HG02981 (cell line): ENCODE measurements around the gene MB21D2.
"Not testable (repeated sequence)": the region's sequence is repeated elsewhere in the genome, so short reads cannot be mapped to it uniquely, and the experiment has no call there.

Experiments
- ATAC-seq: cut with Tn5 transposase; IDR thresholded peaks from one replicate; pipeline ENCODE4 v1.9.1; 2021; ENCODE audit warnings: mild to moderate bottlenecking, moderate library complexity; ENCODE audit not compliant: unreplicated experiment

MB21D2 gene

DNA sequence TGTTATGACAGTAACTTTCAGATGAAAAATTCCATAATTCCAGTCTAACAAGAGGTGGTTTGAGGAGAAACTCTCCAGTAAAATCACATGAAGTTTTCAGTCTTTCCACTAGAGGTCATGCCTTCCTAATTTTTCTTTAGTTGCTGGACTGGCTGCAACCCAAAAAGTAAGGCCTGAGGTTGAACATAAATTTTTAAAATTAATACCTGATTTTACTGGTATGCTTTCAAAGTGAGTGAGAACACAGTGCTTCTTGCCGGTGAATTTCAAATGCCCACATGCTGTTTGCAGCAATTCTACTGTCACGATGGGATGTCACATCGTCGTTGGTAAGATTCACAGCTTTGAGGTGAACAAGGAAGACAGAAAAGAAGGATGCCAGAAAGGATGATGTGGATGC lies 101.3 kb downstream of the MB21D2 start:
- ATAC-seq = no peak

DNA sequence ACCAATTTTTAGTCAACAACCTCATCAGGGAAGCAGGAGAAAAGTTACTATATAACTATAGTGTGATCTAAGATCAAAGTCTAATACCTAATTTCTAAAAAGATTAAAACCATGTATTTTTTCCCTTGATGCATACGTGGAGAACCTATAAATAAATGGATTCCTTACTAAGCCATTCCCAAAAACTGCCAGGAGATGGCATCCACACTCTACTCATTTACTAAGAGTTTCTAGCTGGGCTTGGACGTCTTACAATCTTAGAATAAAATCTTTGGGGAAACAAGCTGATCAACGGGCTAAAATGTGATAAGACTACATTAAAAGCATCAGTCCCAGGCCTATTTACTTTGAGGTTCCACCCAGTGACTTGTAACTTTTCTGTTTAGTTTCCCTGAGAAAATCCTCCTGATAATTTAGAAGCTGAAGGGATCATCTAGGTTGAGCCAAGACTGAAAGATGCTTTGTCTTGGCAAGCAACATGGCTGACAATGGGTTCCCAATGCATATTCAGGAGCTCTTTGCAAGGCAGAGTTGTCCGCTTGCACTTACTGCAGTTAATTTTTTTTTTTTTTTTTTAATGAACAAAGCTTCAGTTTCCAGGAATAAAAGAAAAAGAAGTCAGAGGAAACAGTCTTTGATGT lies 104.8 kb downstream of the MB21D2 start:
- ATAC-seq = no peak

DNA sequence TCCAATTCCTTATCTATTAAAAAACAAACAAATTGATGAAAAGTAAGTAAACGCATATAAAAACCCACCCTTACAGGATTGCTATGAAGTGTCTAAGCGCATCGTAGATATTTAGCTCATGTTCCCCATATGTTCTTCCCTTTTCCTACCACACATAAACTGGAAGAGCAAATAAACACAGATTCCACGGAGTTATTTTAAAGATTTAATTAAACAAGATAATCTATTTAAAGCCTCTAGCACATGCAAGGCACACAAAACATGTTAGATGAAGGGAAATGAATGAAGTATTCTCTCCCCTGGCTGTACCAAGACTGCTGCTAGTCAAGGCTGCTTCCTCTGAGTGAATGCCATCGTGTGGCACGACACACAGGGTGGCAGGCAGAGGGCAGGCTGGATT lies 111.9 kb downstream of the MB21D2 start:
- no peak for ATAC-seq

DNA sequence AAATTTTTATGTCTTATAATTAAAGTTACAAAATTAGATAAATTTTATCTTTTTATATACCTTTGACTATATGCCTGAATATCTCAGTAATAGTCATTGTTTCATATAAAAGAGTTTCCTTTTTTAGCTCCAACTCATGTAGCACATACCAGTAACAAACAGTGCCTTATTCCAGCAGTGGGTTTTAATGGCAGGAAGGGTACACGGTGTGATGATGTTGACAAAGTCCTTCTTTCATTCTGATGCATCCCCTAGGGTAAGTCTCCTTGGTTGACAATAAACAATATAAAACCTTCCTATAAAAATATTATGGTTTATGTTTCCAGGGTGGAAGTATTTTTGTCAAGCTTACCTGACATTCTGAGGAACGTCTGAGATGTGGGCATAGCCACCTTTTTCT lies 113.2 kb downstream of the MB21D2 start:
- ATAC-seq = no peak

DNA sequence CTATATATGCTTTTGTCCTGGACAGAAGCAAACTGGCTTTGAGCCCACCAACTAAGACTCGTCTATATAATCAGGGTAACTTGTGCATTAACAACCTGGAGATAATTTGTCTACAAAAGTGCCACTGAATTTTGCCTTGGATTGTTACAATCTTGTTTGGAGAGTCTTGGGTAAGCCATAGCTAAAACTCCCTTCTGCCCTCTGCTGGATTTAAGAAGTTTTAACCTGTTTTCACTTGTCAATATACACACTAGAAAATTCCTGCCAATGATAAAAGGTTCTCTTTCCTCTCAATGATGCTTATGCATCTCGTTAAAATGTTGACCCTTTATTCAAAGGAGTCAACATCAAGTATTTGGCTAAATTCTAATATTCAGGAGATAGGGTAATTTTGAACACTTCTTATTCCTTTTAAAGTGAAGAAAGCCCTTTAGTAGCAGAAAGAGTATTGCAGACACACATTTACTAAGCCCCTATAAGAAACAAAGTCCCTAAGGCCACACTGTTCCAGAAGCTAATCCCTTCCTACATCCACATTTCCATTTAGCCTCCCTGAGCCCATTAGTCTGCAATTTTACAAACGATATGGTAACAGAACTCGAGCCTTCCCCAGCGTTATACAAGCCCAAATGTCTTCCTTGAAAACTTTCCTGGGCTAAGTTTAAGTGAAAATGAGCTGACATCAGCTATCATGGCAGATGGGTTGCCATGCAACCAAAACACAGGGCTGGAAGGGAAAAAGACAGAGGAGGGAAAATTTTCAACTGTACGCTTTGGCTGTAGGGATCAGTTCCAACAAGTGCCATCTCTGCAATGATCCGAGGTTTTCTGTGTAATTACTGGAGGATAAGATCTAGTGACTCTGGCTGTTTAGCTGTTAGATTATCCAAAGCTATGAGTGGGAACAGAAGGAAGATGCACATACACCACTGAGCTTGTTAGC lies 114.4 kb downstream of the MB21D2 start:
- ATAC-seq = no peak

DNA sequence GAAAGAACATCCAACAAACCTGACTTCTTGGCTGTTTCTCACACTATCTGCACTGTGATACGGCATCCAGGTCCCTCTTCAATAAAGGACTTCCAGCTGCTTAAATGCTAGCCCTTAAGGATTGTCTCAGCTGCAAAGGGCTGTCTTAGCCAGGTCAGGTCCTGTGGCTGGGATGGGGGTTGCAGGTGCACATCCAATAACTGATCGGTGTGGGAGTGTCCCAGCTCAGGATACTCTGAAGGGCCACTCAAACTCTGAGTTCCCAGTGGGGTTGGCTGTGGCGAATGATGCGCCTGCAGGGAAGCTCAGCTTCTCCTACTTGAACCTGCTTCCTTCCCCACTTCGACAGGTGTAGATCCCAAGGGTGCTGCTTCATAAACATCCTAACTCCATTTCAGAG lies 115.7 kb downstream of the MB21D2 start:
- ATAC-seq = no peak

DNA sequence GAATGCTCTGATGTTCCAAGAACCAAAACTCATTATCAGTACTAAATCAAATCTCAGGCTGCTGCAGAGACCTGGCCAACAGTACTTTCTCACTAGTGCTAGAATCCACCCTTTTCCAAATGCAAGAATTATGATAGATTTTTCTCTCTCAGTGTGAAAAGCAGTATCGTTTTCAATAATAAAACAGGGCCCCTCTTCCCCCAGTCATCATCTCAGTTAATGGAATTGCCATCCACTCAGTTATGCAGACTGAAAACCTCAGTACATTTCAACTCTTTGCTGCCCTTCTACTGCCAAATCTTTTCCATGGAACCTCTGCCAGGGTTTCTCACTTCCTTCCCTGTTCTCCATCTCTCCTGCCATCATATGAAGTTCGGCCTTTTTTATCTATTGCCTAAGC lies 117.9 kb downstream of the MB21D2 start:
- no peak for ATAC-seq

DNA sequence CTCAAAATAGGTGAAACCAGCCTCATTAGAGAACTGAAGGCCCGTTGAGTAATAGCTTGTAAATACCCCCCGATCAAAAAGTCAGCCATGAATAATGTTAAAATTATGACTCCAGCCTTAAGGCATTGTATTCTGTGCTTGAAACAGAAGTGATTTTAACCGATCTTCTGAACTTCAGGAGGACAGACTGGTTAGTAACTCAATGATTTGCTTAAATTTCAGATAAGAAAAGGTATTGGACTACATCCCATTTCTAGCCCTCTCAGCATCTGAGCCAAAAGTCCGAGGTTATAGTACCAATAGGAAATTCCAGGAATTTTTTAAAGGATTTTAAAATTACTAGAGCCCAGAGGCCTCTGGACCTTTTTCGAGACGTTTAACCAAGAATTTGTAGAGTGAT lies 122.6 kb downstream of the MB21D2 start:
- ATAC-seq = no peak

DNA sequence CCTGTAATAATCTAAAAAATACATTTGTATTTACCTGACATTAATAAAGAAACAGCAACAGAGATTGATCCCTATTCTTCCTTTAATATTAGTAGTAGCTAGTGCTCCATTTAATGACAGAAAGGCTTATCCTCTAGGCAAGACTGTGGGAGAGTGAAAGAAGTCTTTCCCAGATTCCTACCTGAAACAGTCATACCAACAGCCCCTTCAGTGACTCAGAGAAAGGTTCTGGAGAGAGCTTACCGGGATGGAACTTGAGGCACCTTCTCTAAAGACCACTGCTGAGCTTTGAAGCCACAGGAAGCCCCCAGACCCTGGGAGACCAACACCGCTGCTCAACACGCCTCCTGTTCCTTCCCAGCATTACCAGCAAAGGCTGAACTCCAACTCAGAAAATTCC lies 123.4 kb downstream of the MB21D2 start:
- ATAC-seq = no peak

DNA sequence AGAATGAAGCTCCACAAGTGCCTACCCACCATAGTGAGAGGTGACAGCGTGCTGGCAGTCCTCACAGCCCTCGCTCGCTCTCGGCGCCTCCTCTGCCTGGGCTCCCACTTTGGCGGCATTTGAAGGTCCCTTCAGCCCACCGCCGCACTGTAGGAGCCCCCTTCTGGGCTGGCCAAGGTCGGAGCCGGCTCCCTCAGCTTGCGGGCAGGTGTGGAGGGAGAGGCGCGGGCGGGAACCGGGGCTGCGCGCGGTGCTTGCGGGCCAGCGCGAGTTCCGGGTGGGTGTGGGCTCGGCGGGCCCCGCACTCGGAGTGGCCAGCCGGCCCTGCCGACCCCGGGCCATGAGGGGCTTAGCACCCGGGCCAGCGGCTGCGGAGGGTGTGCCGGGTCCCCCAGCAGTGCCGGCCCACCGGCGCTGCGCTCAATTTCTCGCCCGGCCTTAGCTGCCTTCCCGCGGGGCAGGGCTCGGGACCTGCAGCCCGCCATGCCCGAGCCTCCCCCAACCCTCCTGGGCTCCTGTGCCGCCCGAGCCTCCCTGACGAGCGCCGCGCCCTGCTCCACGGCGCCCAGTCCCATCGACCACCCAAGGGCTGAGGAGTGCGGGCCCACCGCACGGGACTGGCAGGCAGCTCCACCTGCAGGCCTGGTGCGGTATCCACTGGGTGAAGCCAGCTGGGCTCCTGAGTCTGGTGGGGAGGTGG lies 128.7 kb downstream of the MB21D2 start:
- ATAC-seq = not testable (repeated sequence)

DNA sequence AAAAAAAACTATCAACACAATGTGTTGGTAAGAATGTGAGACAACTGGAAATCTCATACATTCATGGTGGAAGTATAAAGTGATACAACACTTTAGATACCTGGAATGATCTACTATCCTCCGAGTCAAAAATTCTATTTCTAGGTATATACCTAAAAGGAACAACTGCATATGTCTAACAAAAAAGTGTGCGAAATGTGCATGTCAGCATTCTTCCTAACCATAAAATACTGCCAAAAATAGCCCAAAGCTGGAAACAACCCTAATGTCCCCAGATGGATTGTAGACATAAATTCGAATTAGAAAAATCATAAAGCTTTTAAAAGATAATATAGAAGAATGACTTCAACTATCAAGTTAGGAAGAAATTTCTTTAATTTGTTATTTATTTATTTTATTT lies 139.1 kb downstream of the MB21D2 start:
- ATAC-seq = no peak

DNA sequence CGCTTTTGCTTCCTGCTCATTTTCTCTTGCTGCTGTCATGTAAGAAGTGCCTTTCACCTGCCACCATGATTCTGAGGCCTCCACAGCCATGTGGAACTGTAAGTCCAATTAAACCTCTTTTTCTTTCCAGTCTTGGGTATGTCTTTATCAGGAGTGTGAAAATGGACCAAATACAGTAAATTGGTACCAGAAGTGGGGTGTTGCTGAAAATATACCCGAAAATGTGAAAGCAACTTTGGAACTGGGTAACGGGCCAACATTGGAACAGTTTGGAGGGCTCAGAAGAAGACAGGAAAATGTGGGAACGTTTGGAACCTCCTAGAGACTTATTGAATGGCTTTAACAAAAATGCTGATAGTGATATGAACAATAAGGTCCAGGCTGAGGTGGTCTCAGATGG lies 143.3 kb downstream of the MB21D2 start:
- ATAC-seq = not testable (repeated sequence)

DNA sequence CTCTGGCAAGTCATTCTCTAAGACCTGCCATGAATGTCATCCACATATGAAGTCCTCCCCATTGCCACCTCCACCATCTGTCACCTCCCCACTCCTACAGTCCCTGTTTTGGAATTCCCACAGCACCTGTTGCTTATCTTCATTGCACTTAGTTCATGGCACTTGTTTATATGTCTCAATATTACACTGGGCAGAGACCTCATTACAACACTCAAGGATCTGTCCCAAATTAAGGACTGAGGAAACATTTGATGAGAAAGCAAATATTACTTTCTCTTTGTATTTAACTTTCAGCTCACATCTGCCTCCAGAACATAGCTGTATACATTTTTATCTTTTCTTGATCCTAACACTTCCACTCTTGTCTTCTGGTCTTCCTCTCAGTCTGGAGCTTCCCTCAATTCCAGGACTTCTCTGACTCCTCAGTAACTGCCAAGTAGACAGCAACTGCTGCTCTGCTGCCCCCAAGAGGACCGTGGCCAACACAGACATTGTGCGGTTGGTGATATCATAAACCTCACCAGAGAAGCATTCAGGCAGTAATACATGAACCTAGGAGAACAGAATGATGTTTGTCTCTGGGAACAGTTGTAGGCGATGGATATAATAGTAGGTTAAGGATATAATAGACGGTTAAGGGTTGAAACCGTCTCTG lies 145.3 kb downstream of the MB21D2 start:
- ATAC-seq = no peak

DNA sequence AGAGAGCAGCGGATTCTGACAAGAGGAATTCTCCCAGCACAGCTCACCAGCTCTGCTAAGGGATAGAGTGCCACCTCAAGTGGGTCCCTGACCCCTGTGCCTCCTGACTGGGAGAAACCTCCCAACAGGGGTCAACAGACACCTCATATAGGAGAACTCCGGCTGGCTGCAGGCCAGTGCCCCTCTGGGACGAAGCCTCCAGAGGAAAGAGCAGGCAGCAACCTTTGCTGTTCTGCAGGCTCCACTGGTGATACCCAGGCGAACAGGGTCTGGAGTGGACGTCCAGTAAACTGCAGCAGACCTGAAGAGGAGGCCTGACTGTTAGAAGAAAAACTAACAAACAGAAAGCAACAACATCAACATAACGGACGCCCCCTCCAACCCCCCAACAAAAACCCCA lies 159.0 kb downstream of the MB21D2 start:
- no peak for ATAC-seq

DNA sequence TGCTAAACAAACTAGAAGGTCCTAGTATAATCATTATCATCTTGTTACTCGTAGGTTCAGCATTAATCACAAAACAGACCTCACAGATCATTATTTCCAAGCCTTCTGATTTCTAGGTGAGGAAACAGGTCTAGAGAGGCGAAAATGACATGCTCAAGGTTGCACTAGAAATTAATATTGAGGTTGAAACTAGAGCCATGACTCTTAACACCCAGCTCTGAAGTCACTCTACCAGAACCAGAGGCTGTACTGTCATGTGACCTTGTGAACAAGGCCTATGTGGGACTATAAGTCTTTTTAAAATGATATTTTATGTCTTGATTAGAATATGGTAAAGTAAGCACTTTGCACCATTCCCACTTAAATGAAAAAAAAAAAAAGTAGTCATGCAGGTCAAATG lies 166.5 kb downstream of the MB21D2 start:
- ATAC-seq = no peak

DNA sequence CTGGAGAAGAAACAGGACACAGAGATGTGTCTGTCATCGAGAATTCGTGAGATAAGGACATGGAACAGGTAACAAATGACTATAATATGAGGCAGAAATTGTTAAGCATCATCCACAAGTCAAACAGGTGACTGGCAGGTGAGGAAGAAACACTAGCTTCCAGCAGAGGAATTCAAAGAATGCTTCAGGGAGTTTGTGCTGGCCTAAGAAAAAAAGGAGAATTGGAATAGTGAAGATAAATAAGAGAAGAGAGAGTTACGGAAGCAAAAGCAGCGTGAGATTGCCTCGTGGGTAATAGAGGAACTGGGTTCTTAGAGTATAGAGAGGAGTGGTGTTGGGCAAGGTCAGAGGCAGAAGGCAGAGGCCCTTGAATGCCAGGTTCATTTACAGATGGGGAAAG lies 167.5 kb downstream of the MB21D2 start:
- no peak for ATAC-seq

DNA sequence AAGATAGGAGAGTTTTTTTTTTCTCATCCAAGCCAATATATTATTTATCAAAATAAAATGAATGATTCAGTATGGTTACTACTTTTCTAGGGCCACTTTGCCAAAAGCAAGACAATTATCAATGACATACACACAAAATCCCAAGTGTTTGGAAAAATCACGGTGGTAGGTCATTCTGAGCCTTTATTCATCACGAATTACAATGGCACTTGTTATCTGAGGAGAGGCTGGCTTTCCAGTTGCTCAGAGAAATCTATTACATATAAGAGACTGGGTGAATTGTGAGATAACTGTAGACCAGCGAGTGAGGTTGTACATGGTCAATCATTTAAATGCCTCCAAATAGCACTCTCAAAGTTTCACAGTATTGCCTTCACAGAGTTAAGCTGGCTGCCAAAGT lies 169.9 kb downstream of the MB21D2 start:
- no peak for ATAC-seq

DNA sequence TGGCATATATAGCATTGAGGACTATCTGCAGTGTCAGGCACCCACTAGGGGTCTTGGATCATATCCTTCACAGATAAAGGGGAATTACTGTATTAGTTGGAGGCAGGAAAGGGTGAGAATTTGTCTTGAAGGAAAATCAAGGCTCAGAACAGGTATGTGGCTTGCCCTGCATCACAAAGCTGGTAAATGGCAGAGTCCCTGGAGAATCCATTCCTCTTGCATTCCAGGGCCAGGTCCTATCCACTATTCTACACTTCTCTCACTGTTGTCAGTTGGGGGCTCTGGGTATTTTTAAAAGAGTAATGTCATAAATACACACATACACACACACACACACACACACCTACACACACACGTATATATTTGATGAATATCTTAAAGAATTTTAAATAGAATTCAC lies 170.5 kb downstream of the MB21D2 start:
- ATAC-seq = no peak
